T-helper 2 cell treated with Interferon-gamma antibody and Interleukin-4, amounts not matched to agents 100 ng/mL and 5 ng/mL, for 36 hours (primary cell): ENCODE measurements around the gene SAMD4A. TPM values are rescaled to one million over a fixed set of nuclear protein-coding genes. Genes with fewer than 3 reads are reported as not detected.
"Not testable (repeated sequence)": the region's sequence is repeated elsewhere in the genome, so short reads cannot be mapped to it uniquely, and the experiment has no call there.

Experiments
- intact Hi-C: fragments of 100-400 bp; cut with micrococcal nuclease; formaldehyde crosslinking; loops from one replicate; pipeline ENCODE4 v1.15.1; 2023
- total RNA-seq: library from RNA; stranded (reverse); gene quantifications from 2 replicates; pipeline ENCODE4 v1.2.3, GENCODE V29; 2022

SAMD4A gene
- total RNA-seq, 1 donor from 2014 or later, result 0.59 TPM

- intact Hi-C loops, result no loop called here
Measured at GRCh38 chr14:54789781-54790480, 223.0 kb downstream of the SAMD4A start.

GRCh38 chr14:54791001-54791400 lies 224.1 kb downstream of the SAMD4A start:
- intact Hi-C loops, result no loop called here

GRCh38 chr14:54792288-54792687 lies 225.4 kb downstream of the SAMD4A start:
- intact Hi-C loops, result no loop called here

GRCh38 chr14:54794159-54794558 lies 227.2 kb downstream of the SAMD4A start:
- intact Hi-C loops, result no loop called here

GRCh38 chr14:54794796-54795195 lies 227.9 kb downstream of the SAMD4A start:
- intact Hi-C loops, result no loop called here

- intact Hi-C loops, result no loop called here
Measured at GRCh38 chr14:54796961-54797360, 230.0 kb downstream of the SAMD4A start.

GRCh38 chr14:54797556-54797955 lies 230.6 kb downstream of the SAMD4A start:
- intact Hi-C loops, result no loop called here

- intact Hi-C loops, result no loop called here
Measured at GRCh38 chr14:54797986-54798385, 231.1 kb downstream of the SAMD4A start.

GRCh38 chr14:54798465-54799124 lies 231.7 kb downstream of the SAMD4A start:
- intact Hi-C loops, result no loop called here

- intact Hi-C loops, result not testable (repeated sequence)
Measured at GRCh38 chr14:54801482-54801881, 234.6 kb downstream of the SAMD4A start.

- intact Hi-C loops, result no loop called here
Measured at GRCh38 chr14:54803396-54803795, 236.5 kb downstream of the SAMD4A start.

- intact Hi-C loops, result no loop called here
Measured at GRCh38 chr14:54803926-54804537, 237.1 kb downstream of the SAMD4A start.

- intact Hi-C loops, result loop anchor here (5.0 kb wide), 1 partner anchor 88 kb away; no protein-coding TSS in a partner anchor
Measured at GRCh38 chr14:54804538-54805041, 237.7 kb downstream of the SAMD4A start.

GRCh38 chr14:54805070-54805444 lies 238.1 kb downstream of the SAMD4A start:
- intact Hi-C loops, result loop anchor here (5.0 kb wide), 1 partner anchor 87 kb away; no protein-coding TSS in a partner anchor

GRCh38 chr14:54805445-54806322 lies 238.8 kb downstream of the SAMD4A start:
- intact Hi-C loops, result loop anchor here (1.0 to 5.0 kb wide), 2 partner anchors 87 to 241 kb away; no protein-coding TSS in a partner anchor

- intact Hi-C loops, result loop anchor here (1.0 to 5.0 kb wide), 2 partner anchors 86 to 242 kb away; no protein-coding TSS in a partner anchor
Measured at GRCh38 chr14:54806616-54807015, 239.7 kb downstream of the SAMD4A start.

- intact Hi-C loops, result loop anchor here (5.0 kb wide), 1 partner anchor 85 kb away; no protein-coding TSS in a partner anchor
Measured at GRCh38 chr14:54807428-54807827, 240.5 kb downstream of the SAMD4A start.

GRCh38 chr14:54807881-54808280 lies 241.0 kb downstream of the SAMD4A start:
- intact Hi-C loops, result loop anchor here (5.0 kb wide), 1 partner anchor 84 kb away; no protein-coding TSS in a partner anchor

- intact Hi-C loops, result loop anchor here (5.0 kb wide), 1 partner anchor 84 kb away; no protein-coding TSS in a partner anchor
Measured at GRCh38 chr14:54808326-54809161, 241.6 kb downstream of the SAMD4A start.

- intact Hi-C loops, result loop anchor here (5.0 kb wide), 1 partner anchor 83 kb away; no protein-coding TSS in a partner anchor
Measured at GRCh38 chr14:54809767-54810166, 242.8 kb downstream of the SAMD4A start.
